Breast epithelium (tissue), 4 donors: Measurements from ENCODE around the gene TMEM266. TPM values are rescaled to one million over a fixed set of nuclear protein-coding genes. Genes with fewer than 3 reads are reported as not detected.

Experiments used
- DNase-seq, 2 donors: peaks; one replicate each; pipeline ENCODE4 v3.0.0-alpha.2; 2019; ENCODE audit warnings: low spot score in 2 of 2
- H3K27ac ChIP-seq, 2 donors: fragments of 200-600 bp; sonication (generic) in 1 of 2; one replicate each; pipeline ENCODE4 v1.5.1; 2016 to 2019; ENCODE audit warnings: mild to moderate bottlenecking in 1 of 2
- H3K27me3 ChIP-seq, 2 donors: fragments of 200-600 bp; sonication (generic) in 1 of 2; one replicate each; pipeline versions ENCODE4 v1.5.1 to v1.6.0; 2017 to 2019; ENCODE audit warnings: control low read depth in 1 of 2, mild to moderate bottlenecking in 1 of 2
- H3K36me3 ChIP-seq: fragments of 200-600 bp; one replicate; pipeline ENCODE4 v1.5.1; 2019
- H3K4me1 ChIP-seq, 2 donors: fragments of 200-600 bp; sonication (generic); one replicate each; pipeline ENCODE4 v1.5.1; 2016 to 2019; ENCODE audit warnings: control low read depth in 1 of 2
- H3K4me3 ChIP-seq, 3 donors: fragments of 200-600 bp; sonication (generic); 1 replicate in 2 of 3; 2 replicates in 1 of 3; pipeline ENCODE4 v1.5.1; 2016 to 2019; ENCODE audit warnings: mild to moderate bottlenecking in 3 of 3, moderate library complexity in 2 of 3
- H3K9me3 ChIP-seq, 2 donors: fragments of 200-600 bp; sonication (generic) in 1 of 2; one replicate each; pipeline ENCODE4 v1.5.1; 2016 to 2019; ENCODE audit warnings: control low read depth in 1 of 2
- CTCF ChIP-seq, 3 donors: fragments of 450-650 bp; IDR thresholded peaks; one replicate each; pipeline ENCODE4 v1.5.1; 2016 to 2017; ENCODE audit warnings: antibody characterized with exemption in 3 of 3, mild to moderate bottlenecking in 3 of 3, moderate library complexity in 3 of 3
- POLR2A ChIP-seq: fragments of 450-650 bp; IDR thresholded peaks from one replicate; pipeline ENCODE4 v1.6.1; 2016; ENCODE audit warnings: antibody characterized with exemption, mild to moderate bottlenecking, moderate library complexity
- POLR2AphosphoS5 ChIP-seq, 3 donors: sonication (generic); formaldehyde crosslinking; IDR thresholded peaks; one replicate each; pipeline ENCODE4 v1.6.1; 2017; ENCODE audit warnings: antibody characterized with exemption in 3 of 3
- intact Hi-C: fragments of 100-400 bp; cut with DNase I; formaldehyde crosslinking; loops from one replicate; pipeline ENCODE4 v1.15.1; 2023; ENCODE audit warnings: low total_unique reads
- total RNA-seq, 3 donors: library from RNA; depleted of rRNA; stranded (reverse); fragments of >200 nt; gene quantifications; one replicate each; pipeline ENCODE4 v1.1.0, GENCODE V29; 2016

TMEM266 gene
- total RNA-seq, 3 donors from 2014 or later = 0.29 to 0.32 TPM; not detected in 1

GRCh38 chr15:76215634-76216033 lies 155.8 kb downstream of the TMEM266 start:
- Histone ChIP-seq H3K27me3 (no peaks in the 10 kb centered on the region), H3K4me1 (peaks cover 0 to 8% of the 10 kb centered on the region in 2 donors), H3K9me3 (no peaks in the 10 kb centered on the region), H3K27ac (no peak overlapping the region), H3K36me3 (no peaks in the 10 kb centered on the region), H3K4me3 (no peak overlapping the region)
- TF ChIP-seq CTCF (IDR thresholded peaks at IDR 0.05) = no peak
- no peak for TF ChIP-seq POLR2A
- no peak for TF ChIP-seq POLR2AphosphoS5 (IDR thresholded peaks at IDR 0.05)
- DNase-seq = no peak
- intact Hi-C loops = no loop called here

- intact Hi-C loops = no loop called here
- no peak overlapping the region for H3K27ac ChIP-seq
- no peaks in the 10 kb centered on the region for H3K27me3 ChIP-seq
- no peak for DNase-seq
- TF ChIP-seq POLR2AphosphoS5 (IDR thresholded peaks at IDR 0.05) (no peak), POLR2A (no peak), CTCF (IDR thresholded peaks at IDR 0.05) (no peak)
- peaks cover 0 to 8% of the 10 kb centered on the region in 2 donors for H3K4me1 ChIP-seq
- H3K36me3 ChIP-seq = no peaks in the 10 kb centered on the region
- H3K9me3 ChIP-seq = no peaks in the 10 kb centered on the region
- H3K4me3 ChIP-seq = no peak overlapping the region
These were observed 157.5 kb downstream of the TMEM266 start for GRCh38 chr15:76217029-76217881.

GRCh38 chr15:76217882-76218217 lies 158.1 kb downstream of the TMEM266 start:
- no peaks in the 10 kb centered on the region for H3K36me3 ChIP-seq
- H3K9me3 ChIP-seq = no peaks in the 10 kb centered on the region
- H3K4me1 ChIP-seq = peaks cover 0 to 8% of the 10 kb centered on the region in 2 donors
- no peak overlapping the region for H3K4me3 ChIP-seq
- intact Hi-C loops = no loop called here
- DNase-seq = no peak
- TF ChIP-seq CTCF (IDR thresholded peaks at IDR 0.05) = no peak
- TF ChIP-seq POLR2A = no peak
- no peak for TF ChIP-seq POLR2AphosphoS5 (IDR thresholded peaks at IDR 0.05)
- no peak overlapping the region for H3K27ac ChIP-seq
- no peaks in the 10 kb centered on the region for H3K27me3 ChIP-seq

GRCh38 chr15:76221085-76221767 lies 161.4 kb downstream of the TMEM266 start:
- intact Hi-C loops = no loop called here
- peaks cover 0 to 8% of the 10 kb centered on the region in 2 donors for H3K4me1 ChIP-seq
- TF ChIP-seq POLR2A (no peak), POLR2AphosphoS5 (IDR thresholded peaks at IDR 0.05) (no peak), CTCF (IDR thresholded peaks at IDR 0.05) (no peak)
- no peak overlapping the region for H3K27ac ChIP-seq
- no peaks in the 10 kb centered on the region for H3K36me3 ChIP-seq
- H3K9me3 ChIP-seq = no peaks in the 10 kb centered on the region
- no peak overlapping the region for H3K4me3 ChIP-seq
- H3K27me3 ChIP-seq = no peaks in the 10 kb centered on the region
- DNase-seq = no peak

- Histone ChIP-seq H3K4me1 (peaks cover 0 to 8% of the 10 kb centered on the region in 2 donors), H3K27me3 (no peaks in the 10 kb centered on the region), H3K36me3 (no peaks in the 10 kb centered on the region), H3K9me3 (no peaks in the 10 kb centered on the region), H3K27ac (no peak overlapping the region), H3K4me3 (no peak overlapping the region)
- DNase-seq = no peak
- intact Hi-C loops = no loop called here
- TF ChIP-seq POLR2A = no peak
- TF ChIP-seq POLR2AphosphoS5 (IDR thresholded peaks at IDR 0.05) = no peak
- TF ChIP-seq CTCF (IDR thresholded peaks at IDR 0.05) = no peak
These were observed 162.4 kb downstream of the TMEM266 start for GRCh38 chr15:76222159-76222558.
